SK-N-SH (cell line): ENCODE results near the gene CLIC4. TPM values are rescaled to one million over a fixed set of nuclear protein-coding genes. Genes with fewer than 3 reads are reported as not detected.

ENCODE experiments used
- CTCF ChIA-PET: fragments of 300-600, 350-600 bp; formaldehyde crosslinking; extraction: SDS; loops from one replicate; lab custom pipeline; 2021; lab: Yijun Ruan, JAX
- POLR2A ChIA-PET: fragments of 350-600 bp; sonication (Branson Sonifier 250); formaldehyde crosslinking; extraction: SDS; loops from one replicate; lab custom pipeline; 2020; ENCODE audit warnings: antibody characterized with exemption, inconsistent platforms; lab: Yijun Ruan, JAX
- DNase-seq: peaks from one replicate; pipeline ENCODE4 v3.0.0; 2012
- H2AFZ ChIP-seq: fragments of 200-600 bp; sonication (generic); 2 replicates; pipeline ENCODE4 v1.8.1; 2016; ENCODE audit warnings: antibody characterized with exemption, mild to moderate bottlenecking, low read depth
- H3F3A ChIP-seq: fragments of 200-600 bp; sonication (generic); replicated peaks from 2 replicates; pipeline ENCODE3; 2016; ENCODE audit warnings: antibody characterized with exemption, mild to moderate bottlenecking; ENCODE audit not compliant: insufficient read depth
- H3K27ac ChIP-seq, 2 experiments: fragments of 200-500 bp in 1 of 2; fragments of 200-600 bp in 1 of 2; sonication (Bioruptor generic) in 1 of 2; sonication (generic), shearing (Covaris generic) in 1 of 2; 2 replicates each; pipeline versions ENCODE4 v1.5.1 to v1.6.1; 2014 to 2016; ENCODE audit warnings: low read depth in 2 of 2, inconsistent platforms in 1 of 2, low read length in 1 of 2, mild to moderate bottlenecking in 1 of 2, mixed read lengths in 1 of 2
- H3K27me3 ChIP-seq: fragments of 200-600 bp; sonication (generic), shearing (Covaris generic); 2 replicates; pipeline ENCODE4 v1.6.1; 2016; ENCODE audit warnings: mixed run types; ENCODE audit not compliant: insufficient read depth
- H3K36me3 ChIP-seq, 2 experiments: fragments of 200-500 bp in 1 of 2; fragments of 200-600 bp in 1 of 2; sonication (Bioruptor generic) in 1 of 2; sonication (generic) in 1 of 2; replicated peaks in 1 of 2; 2 replicates each; pipeline versions ENCODE3 to v1.5.1; 2014 to 2016; ENCODE audit warnings: low read length in 1 of 2, mild to moderate bottlenecking in 1 of 2; ENCODE audit not compliant: insufficient read depth in 2 of 2, control insufficient read depth in 1 of 2
- H3K4me1 ChIP-seq, 2 experiments: fragments of 200-500 bp in 1 of 2; fragments of 200-600 bp in 1 of 2; sonication (Bioruptor generic) in 1 of 2; sonication (generic), shearing (Covaris generic) in 1 of 2; 2 replicates each; pipeline versions ENCODE4 v1.5.1 to v1.6.1; 2014 to 2016; ENCODE audit warnings: low read depth in 1 of 2, low read length in 1 of 2, mixed run types in 1 of 2; ENCODE audit not compliant: insufficient read depth in 2 of 2, control insufficient read depth in 1 of 2
- H3K4me2 ChIP-seq: fragments of 200-600 bp; sonication (generic), shearing (Covaris generic); 2 replicates; pipeline ENCODE4 v1.6.1; 2017; ENCODE audit warnings: mixed run types
- H3K4me3 ChIP-seq, 2 experiments: fragments of 200-500 bp in 1 of 2; fragments of 200-600 bp in 1 of 2; sonication (Bioruptor generic) in 1 of 2; sonication (generic), shearing (Covaris generic) in 1 of 2; 2 replicates each; pipeline versions ENCODE4 v1.5.1 to v1.8.1; 2014 to 2016; ENCODE audit warnings: low read depth in 2 of 2, inconsistent platforms in 1 of 2, low read length in 1 of 2, mild to moderate bottlenecking in 1 of 2, mixed read lengths in 1 of 2, moderate library complexity in 1 of 2
- H3K79me2 ChIP-seq: fragments of 200-600 bp; sonication (generic); 2 replicates; pipeline ENCODE4 v1.8.1; 2017; ENCODE audit warnings: mild to moderate bottlenecking; ENCODE audit not compliant: insufficient read depth
- H3K9ac ChIP-seq: fragments of 200-600 bp; sonication (generic); 2 replicates; pipeline ENCODE4 v1.6.1; 2017; ENCODE audit warnings: mixed run types
- H3K9me2 ChIP-seq: fragments of 200-600 bp; sonication (generic); 2 replicates; pipeline ENCODE4 v1.6.1; 2017; ENCODE audit warnings: mixed run types
- H3K9me3 ChIP-seq: fragments of 200-600 bp; sonication (generic); 2 replicates; pipeline ENCODE4 v1.6.1; 2017; ENCODE audit warnings: mixed run types, mild to moderate bottlenecking, moderate library complexity
- H4K20me1 ChIP-seq: fragments of 200-600 bp; sonication (generic); 2 replicates; pipeline ENCODE4 v1.6.1; 2017; ENCODE audit warnings: mild to moderate bottlenecking, mixed run types; ENCODE audit not compliant: insufficient read depth
- CHD2 ChIP-seq: fragments of 150-350 bp; IDR thresholded peaks from 2 replicates; pipeline ENCODE4 v1.6.1; 2018; ENCODE audit warnings: low read length; ENCODE audit not compliant: partially characterized antibody
- CTCF ChIP-seq: fragments of 200-600 bp; sonication (generic); IDR thresholded peaks from 2 replicates; pipeline ENCODE4 v1.6.1; 2017; ENCODE audit warnings: antibody characterized with exemption, mild to moderate bottlenecking, moderate library complexity
- FOSL2 ChIP-seq: IDR thresholded peaks from 2 replicates; pipeline ENCODE4 v1.4.0; 2012; ENCODE audit warnings: low read depth, mild to moderate bottlenecking, moderate library complexity, borderline replicate concordance
- IRF3 ChIP-seq: fragments of 150-350 bp; IDR thresholded peaks from 2 replicates; pipeline ENCODE4 v1.6.1; 2016; ENCODE audit warnings: mild to moderate bottlenecking, low read depth, low read length
- MEF2A ChIP-seq: IDR thresholded peaks from 2 replicates; pipeline ENCODE4 v1.4.0; 2012; ENCODE audit warnings: low read depth, borderline replicate concordance
- MXI1 ChIP-seq: IDR thresholded peaks from 2 replicates; pipeline ENCODE4 v1.6.1; 2012; ENCODE audit warnings: mild to moderate bottlenecking, low read depth, low read length, improper control_type of control experiment
- NFIC ChIP-seq: IDR thresholded peaks from 2 replicates; pipeline ENCODE4 v1.4.0; 2012; ENCODE audit warnings: borderline replicate concordance
- NRF1 ChIP-seq: IDR thresholded peaks from 2 replicates; pipeline ENCODE4 v1.6.1; 2012; ENCODE audit warnings: low read depth, mild to moderate bottlenecking, low read length
- PBX3 ChIP-seq: IDR thresholded peaks from 2 replicates; pipeline ENCODE4; 2012
- POLR2AphosphoS5 ChIP-seq: IDR thresholded peaks from 2 replicates; pipeline ENCODE4 v1.6.1; 2012; ENCODE audit warnings: low read depth, low read length
- RAD21 ChIP-seq: IDR thresholded peaks from 2 replicates; pipeline ENCODE4 v1.6.1; 2012; ENCODE audit warnings: mild to moderate bottlenecking, low read length
- RCOR1 ChIP-seq: fragments of 150-350 bp; IDR thresholded peaks from 2 replicates; pipeline ENCODE4 v1.6.1; 2017; ENCODE audit warnings: antibody characterized with exemption, low read length
- REST ChIP-seq: IDR thresholded peaks from 2 replicates; pipeline ENCODE4 v1.6.1; 2012; ENCODE audit warnings: mild to moderate bottlenecking, low read depth, low read length, moderate library complexity
- RFX5 ChIP-seq: IDR thresholded peaks from 2 replicates; pipeline ENCODE4 v1.6.1; 2012; ENCODE audit warnings: mild to moderate bottlenecking, improper control_type of control experiment, low read length
- TAF1 ChIP-seq: IDR thresholded peaks from 2 replicates; pipeline ENCODE4 v1.6.1; 2012; ENCODE audit warnings: low read depth, mild to moderate bottlenecking, low read length, moderate library complexity, borderline replicate concordance
- TEAD4 ChIP-seq: IDR thresholded peaks from 2 replicates; pipeline ENCODE4 v1.4.0; 2012; ENCODE audit warnings: mild to moderate bottlenecking, borderline replicate concordance; ENCODE audit not compliant: insufficient read depth
- USF1 ChIP-seq: IDR thresholded peaks from 2 replicates; pipeline ENCODE4 v1.4.0; 2012; ENCODE audit warnings: low read depth, borderline replicate concordance
- YY1 ChIP-seq: IDR thresholded peaks from 2 replicates; pipeline ENCODE4 v1.4.0; 2012; ENCODE audit warnings: low read depth, mild to moderate bottlenecking
- WGBS: methylation state at CpG from one replicate; pipeline ENCODE4 v1.1.6; 2017; ENCODE audit warnings: low lambda C conversion rate; 5-methylcytosine and 5-hydroxymethylcytosine counted together
- polyA plus RNA-seq, 3 experiments: library from polyadenylated mRNA; depleted of rRNA; stranded (reverse); fragments of >200 nt; gene quantifications; 2 replicates each; pipeline ENCODE4 v1.2.3, GENCODE V29; 2012

CLIC4 gene
- polyA plus RNA-seq, 1 of the 3 experiments (the other 2 are of a cell fraction): 66.4 TPM

- TF ChIP-seq RFX5: no peak
- no peak for TF ChIP-seq CHD2
- TF ChIP-seq NFIC: no peak
These were observed 23.8 kb downstream of the CLIC4 start (continued) for GRCh38 chr1:24768873-24769605.

GRCh38 chr1:24769656-24770651 is 24.7 kb downstream of the CLIC4 start:
- peak overlapping the region in 1 of 2 experiments; percentile 10; a peak in 1 of 4 replicates for H3K4me3 ChIP-seq
- ChIA-PET POLR2A (no interaction called here), CTCF (interaction anchor here (0.6 to 1.1 kb wide), 4 partner anchors 11 to 443 kb away, joined by 3 read pairs; no protein-coding TSS in a partner anchor)
- 46% methylated on average over 2 of the region's 2 CpGs for WGBS
- peaks cover 0 to 8% of the 10 kb centered on the region in 2 experiments for H3K36me3 ChIP-seq
- H3K79me2 ChIP-seq: peaks cover 99% of the 10 kb centered on the region
- H3K4me1 ChIP-seq: peaks cover 3 to 47% of the 10 kb centered on the region in 2 experiments
- peak overlapping the region; percentile 48; the same call in 1 of the 2 replicates for H3K9ac ChIP-seq
- no peaks in the 10 kb centered on the region for H3K9me3 ChIP-seq
- peaks cover 14% of the 10 kb centered on the region; the same call in 1 of the 2 replicates for H4K20me1 ChIP-seq
- no peaks in the 10 kb centered on the region for H3K27me3 ChIP-seq
- peaks cover 37% of the 10 kb centered on the region for H3F3A ChIP-seq
- peak overlapping the region; percentile 70 to 94; a peak in 3 of 4 replicates for H3K27ac ChIP-seq
- no peak overlapping the region for H2AFZ ChIP-seq
- peak overlapping the region; percentile 60 for H3K4me2 ChIP-seq
- no peak for DNase-seq
- no peaks in the 10 kb centered on the region for H3K9me2 ChIP-seq
- TF ChIP-seq USF1: no peak
- peak; percentile 18; the same call in 1 of the 2 replicates for TF ChIP-seq FOSL2
- no peak for TF ChIP-seq REST
- no peak for TF ChIP-seq TEAD4
- TF ChIP-seq TAF1: no peak
- no peak for TF ChIP-seq RFX5
- TF ChIP-seq NRF1: no peak
- no peak for TF ChIP-seq CTCF
- no peak for TF ChIP-seq RAD21
- peak; percentile 72 for TF ChIP-seq MEF2A
- TF ChIP-seq YY1: no peak
- no peak for TF ChIP-seq IRF3
- TF ChIP-seq CHD2: no peak
- TF ChIP-seq MXI1: no peak
- no peak; the same call in 1 of the 2 replicates for TF ChIP-seq POLR2AphosphoS5
- no peak for TF ChIP-seq PBX3
- TF ChIP-seq RCOR1: no peak
